Keratinocyte (primary cell): ENCODE measurements around the gene RNF31. TPM values are rescaled to one million over a fixed set of nuclear protein-coding genes. Genes with fewer than 3 reads are reported as not detected.
A peak's percentile ranks its signal among the peaks of the same experiment; 100 is the strongest.

ENCODE experiments used
- DNase-seq: peaks from one replicate; pipeline ENCODE4 v3.0.0-alpha.2; 2011; ENCODE audit warnings: low read depth, missing footprints, low spot score
- FAIRE-seq: peaks from 2 replicates; lab custom pipeline; 2011; peaks lifted over from hg19 to GRCh38; lab: Jason Lieb, UNC
- H2AFZ ChIP-seq: 2 replicates; pipeline ENCODE4 v1.6.0; 2012; ENCODE audit warnings: low read length, control low read depth, inconsistent platforms; ENCODE audit not compliant: control insufficient read depth
- H3K27ac ChIP-seq: 2 replicates; pipeline ENCODE4 v1.5.1; 2011; ENCODE audit warnings: low read length; ENCODE audit not compliant: control insufficient read depth, insufficient read depth
- H3K27me3 ChIP-seq: 3 replicates; pipeline ENCODE4 v1.6.0; 2011; ENCODE audit warnings: low read length; ENCODE audit not compliant: control insufficient read depth, insufficient read depth; ENCODE audit errors: extremely low read depth
- H3K36me3 ChIP-seq, 2 experiments: 2 replicates in 1 of 2; 3 replicates in 1 of 2; pipeline ENCODE4 v1.5.1; 2011; ENCODE audit warnings: low read length in 2 of 2, mild to moderate bottlenecking in 1 of 2; ENCODE audit not compliant: control insufficient read depth in 2 of 2, insufficient read depth in 2 of 2; ENCODE audit errors: extremely low read depth in 1 of 2
- H3K4me1 ChIP-seq: 3 replicates; pipeline ENCODE4 v1.5.1; 2011; ENCODE audit warnings: low read length; ENCODE audit not compliant: control insufficient read depth, insufficient read depth; ENCODE audit errors: extremely low read depth
- H3K4me2 ChIP-seq: 3 replicates; pipeline ENCODE4 v1.6.0; 2011; ENCODE audit warnings: low read depth, low read length; ENCODE audit not compliant: control insufficient read depth, insufficient read depth; ENCODE audit errors: extremely low read depth
- H3K4me3 ChIP-seq, 3 experiments: fragments of 200-600 bp in 1 of 3; sonication (generic) in 1 of 3; 2 replicates in 2 of 3; 3 replicates in 1 of 3; pipeline ENCODE4 v1.5.1; 2011 to 2016; ENCODE audit warnings: low read length in 3 of 3, mild to moderate bottlenecking in 3 of 3, control low read depth in 2 of 3, inconsistent platforms in 1 of 3, low read depth in 1 of 3, mixed read lengths in 1 of 3, mixed run types in 1 of 3, moderate library complexity in 1 of 3; ENCODE audit not compliant: control insufficient read depth in 2 of 3, insufficient read depth in 2 of 3; ENCODE audit errors: extremely low read depth in 1 of 3
- H3K79me2 ChIP-seq: 2 replicates; pipeline ENCODE4 v1.6.0; 2012; ENCODE audit warnings: low read length; ENCODE audit not compliant: control insufficient read depth, insufficient read depth
- H3K9ac ChIP-seq: 3 replicates; pipeline ENCODE4 v1.6.0; 2011; ENCODE audit warnings: low read length; ENCODE audit not compliant: control insufficient read depth, insufficient read depth; ENCODE audit errors: extremely low read depth
- H3K9me1 ChIP-seq: 3 replicates; pipeline ENCODE4 v1.6.0; 2011; ENCODE audit warnings: low read length; ENCODE audit not compliant: control insufficient read depth, insufficient read depth; ENCODE audit errors: extremely low read depth
- H3K9me3 ChIP-seq: 2 replicates; pipeline ENCODE4 v1.5.1; 2012; ENCODE audit warnings: low read depth, low read length; ENCODE audit not compliant: control insufficient read depth
- H4K20me1 ChIP-seq: 3 replicates; pipeline ENCODE4 v1.6.0; 2011; ENCODE audit warnings: low read length; ENCODE audit not compliant: control insufficient read depth, insufficient read depth; ENCODE audit errors: extremely low read depth
- CTCF ChIP-seq, 3 experiments: IDR thresholded peaks in 1 of 3; conservative IDR thresholded peaks in 1 of 3; optimal IDR thresholded peaks in 1 of 3; 2 replicates in 2 of 3; 3 replicates in 1 of 3; pipeline versions ENCODE3 to v1.5.1; 2011; ENCODE audit warnings: low read length in 3 of 3, mild to moderate bottlenecking in 3 of 3, moderate library complexity in 2 of 3, control low read depth in 1 of 3, inconsistent platforms in 1 of 3; ENCODE audit not compliant: insufficient read depth in 2 of 3; ENCODE audit errors: extremely low read depth in 1 of 3
- EZH2 ChIP-seq: IDR thresholded peaks from one replicate; pipeline ENCODE4 v1.6.1; 2012; ENCODE audit warnings: inconsistent platforms, mild to moderate bottlenecking, low read length, moderate library complexity
- dilution Hi-C: fragments of 300-500 bp; cut with MboI; formaldehyde crosslinking; loops from one replicate; pipeline ENCODE4 v1.7.0; 2020; ENCODE audit warnings: low sequenced_read_pairs; ENCODE audit not compliant: extremely low pct_ligation_motif_present
- polyA plus RNA-seq, 5 experiments: library from polyadenylated mRNA; depleted of rRNA in 3 of 5; stranded (reverse) in 3 of 5; stranded (forward) in 1 of 5; unstranded in 1 of 5; fragments of >200 nt; gene quantifications; 1 replicate in 1 of 5; 2 replicates in 3 of 5; 3 replicates in 1 of 5; pipeline versions ENCODE4 v1.2.1 to v1.2.3, GENCODE V29; 2011 to 2012; ENCODE audit warnings: missing spikeins in 2 of 5, low read depth in 1 of 5, low replicate concordance in 1 of 5

RNF31 gene
- polyA plus RNA-seq, 1 donor (not counting 4 experiments of a cell fraction or from before 2014, with no cell fraction given), result 17.4 TPM

- no peak for FAIRE-seq
- H3K36me3 ChIP-seq, result peaks cover 40 to 49% of the 10 kb centered on the region in 2 experiments
- H3K4me1 ChIP-seq, result peaks cover 15% of the 10 kb centered on the region
- no peaks in the 10 kb centered on the region for H3K9me3 ChIP-seq
- TF ChIP-seq EZH2 (no peak), CTCF (optimal IDR thresholded peaks at IDR 0.05 in 1 of 3, IDR thresholded peaks at IDR 0.05 in 1 of 3, conservative IDR thresholded peaks at IDR 0.05 in 1 of 3; ENCODE audit: extremely low read depth in 1 of 3, insufficient read depth in 2 of 3, low read length in 3 of 3) (no peak)
- peaks cover 4% of the 10 kb centered on the region for H4K20me1 ChIP-seq
- no peaks in the 10 kb centered on the region for H3K9me1 ChIP-seq
- dilution Hi-C loops, result no loop called here
- H3K27ac ChIP-seq, result peak overlapping the region; percentile 64
- H3K4me2 ChIP-seq, result peak overlapping the region; percentile 73
- peak overlapping the region; percentile 86 for H3K9ac ChIP-seq
- H3K79me2 ChIP-seq, result peaks cover 31% of the 10 kb centered on the region
- peak overlapping the region in 2 of 3 experiments; percentile 41 to 89 for H3K4me3 ChIP-seq
- no peaks in the 10 kb centered on the region for H3K27me3 ChIP-seq
- no peak for DNase-seq
- H2AFZ ChIP-seq, result peak overlapping the region; percentile 44
Observed at GRCh38 chr14:24189059-24189375, 41.7 kb downstream of the RNF31 start.

GRCh38 chr14:24189460-24189859 lies 42.2 kb downstream of the RNF31 start:
- peaks cover 37 to 49% of the 10 kb centered on the region in 2 experiments for H3K36me3 ChIP-seq
- H3K4me3 ChIP-seq, result peak overlapping the region in 1 of 3 experiments; percentile 89
- peak overlapping the region; percentile 73 for H3K4me2 ChIP-seq
- no peak for FAIRE-seq
- DNase-seq, result no peak
- H3K27me3 ChIP-seq, result no peaks in the 10 kb centered on the region
- TF ChIP-seq CTCF (optimal IDR thresholded peaks at IDR 0.05 in 1 of 3, IDR thresholded peaks at IDR 0.05 in 1 of 3, conservative IDR thresholded peaks at IDR 0.05 in 1 of 3; ENCODE audit: extremely low read depth in 1 of 3, insufficient read depth in 2 of 3, low read length in 3 of 3) (no peak), EZH2 (no peak)
- peaks cover 19% of the 10 kb centered on the region for H3K4me1 ChIP-seq
- H3K79me2 ChIP-seq, result peaks cover 34% of the 10 kb centered on the region
- dilution Hi-C loops, result no loop called here
- peak overlapping the region; percentile 30 for H3K27ac ChIP-seq
- no peak overlapping the region for H3K9ac ChIP-seq
- no peak overlapping the region for H2AFZ ChIP-seq
- no peaks in the 10 kb centered on the region for H3K9me3 ChIP-seq
- no peaks in the 10 kb centered on the region for H3K9me1 ChIP-seq
- H4K20me1 ChIP-seq, result peaks cover 4% of the 10 kb centered on the region
